Measurements from ENCODE around the gene NUDT8.
A peak's percentile ranks its signal among the peaks of the same experiment; 100 is the strongest.

Gene NUDT8

GRCh38 chr11:67646535-67647336, 17.0 kb upstream of the NUDT8 start:
- Histone ChIP-seq H3K4me1 (ENCODE audit: low read depth, poor library complexity, severe bottlenecking) (peaks cover 35% of the 10 kb centered on the region), H3K27ac (no peak overlapping the region), H3K4me2 (no peak overlapping the region)

GRCh38 chr11:67645521-67646461, 16.1 kb upstream of the NUDT8 start:
- Histone ChIP-seq H4K20me1 (ENCODE audit: insufficient read depth) (no peaks in the 10 kb centered on the region), H3K4me1 (ENCODE audit: low read depth, poor library complexity, severe bottlenecking) (peaks cover 29% of the 10 kb centered on the region), H3K27ac (no peak overlapping the region), H3K27me3 (ENCODE audit: insufficient read depth, low read depth) (no peaks in the 10 kb centered on the region), H3K79me2 (ENCODE audit: insufficient read depth, low read depth) (no peaks in the 10 kb centered on the region), H3K36me3 (ENCODE audit: insufficient read depth) (no peaks in the 10 kb centered on the region), H3K9ac (no peak overlapping the region), H2AFZ (ENCODE audit: low read depth) (no peak overlapping the region), H3K4me2 (no peak overlapping the region), H3K4me3 (IDR thresholded peaks at IDR 0.05; ENCODE audit: insufficient read depth, low read depth, low read length) (no peak overlapping the region)
- TF ChIP-seq, protein P1, sequence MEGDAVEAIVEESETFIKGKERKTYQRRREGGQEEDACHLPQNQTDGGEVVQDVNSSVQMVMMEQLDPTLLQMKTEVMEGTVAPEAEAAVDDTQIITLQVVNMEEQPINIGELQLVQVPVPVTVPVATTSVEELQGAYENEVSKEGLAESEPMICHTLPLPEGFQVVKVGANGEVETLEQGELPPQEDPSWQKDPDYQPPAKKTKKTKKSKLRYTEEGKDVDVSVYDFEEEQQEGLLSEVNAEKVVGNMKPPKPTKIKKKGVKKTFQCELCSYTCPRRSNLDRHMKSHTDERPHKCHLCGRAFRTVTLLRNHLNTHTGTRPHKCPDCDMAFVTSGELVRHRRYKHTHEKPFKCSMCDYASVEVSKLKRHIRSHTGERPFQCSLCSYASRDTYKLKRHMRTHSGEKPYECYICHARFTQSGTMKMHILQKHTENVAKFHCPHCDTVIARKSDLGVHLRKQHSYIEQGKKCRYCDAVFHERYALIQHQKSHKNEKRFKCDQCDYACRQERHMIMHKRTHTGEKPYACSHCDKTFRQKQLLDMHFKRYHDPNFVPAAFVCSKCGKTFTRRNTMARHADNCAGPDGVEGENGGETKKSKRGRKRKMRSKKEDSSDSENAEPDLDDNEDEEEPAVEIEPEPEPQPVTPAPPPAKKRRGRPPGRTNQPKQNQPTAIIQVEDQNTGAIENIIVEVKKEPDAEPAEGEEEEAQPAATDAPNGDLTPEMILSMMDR (conservative IDR thresholded peaks at IDR 0.05; ENCODE audit: low read depth, low read length) = no peak

More at GRCh38 chr11:67646535-67647336, 17.0 kb upstream of the NUDT8 start:
- no peaks in the 10 kb centered on the region for H4K20me1 ChIP-seq (ENCODE audit: insufficient read depth)
- no peak overlapping the region for H3K4me3 ChIP-seq (IDR thresholded peaks at IDR 0.05; ENCODE audit: insufficient read depth, low read depth, low read length)
- H3K79me2 ChIP-seq (ENCODE audit: insufficient read depth, low read depth) = no peaks in the 10 kb centered on the region
- no peaks in the 10 kb centered on the region for H3K27me3 ChIP-seq (ENCODE audit: insufficient read depth, low read depth)
- no peak overlapping the region for H2AFZ ChIP-seq (ENCODE audit: low read depth)
- no peak overlapping the region for H3K9ac ChIP-seq
- no peaks in the 10 kb centered on the region for H3K36me3 ChIP-seq (ENCODE audit: insufficient read depth)
- TF ChIP-seq, protein P1 (conservative IDR thresholded peaks at IDR 0.05; ENCODE audit: low read depth, low read length) = no peak

GRCh38 chr11:67644472-67645418, 15.0 kb upstream of the NUDT8 start:
- Histone ChIP-seq H3K9ac (no peak overlapping the region), H3K4me3 (IDR thresholded peaks at IDR 0.05; ENCODE audit: insufficient read depth, low read depth, low read length) (no peak overlapping the region), H3K27me3 (ENCODE audit: insufficient read depth, low read depth) (no peaks in the 10 kb centered on the region; the same call in 1 of the 2 replicates), H3K27ac (no peak overlapping the region), H2AFZ (ENCODE audit: low read depth) (no peak overlapping the region), H3K36me3 (ENCODE audit: insufficient read depth) (no peaks in the 10 kb centered on the region), H3K4me1 (ENCODE audit: low read depth, poor library complexity, severe bottlenecking) (peaks cover 24% of the 10 kb centered on the region), H4K20me1 (ENCODE audit: insufficient read depth) (no peaks in the 10 kb centered on the region), H3K79me2 (ENCODE audit: insufficient read depth, low read depth) (no peaks in the 10 kb centered on the region), H3K4me2 (no peak overlapping the region)
- TF ChIP-seq, protein P1 (conservative IDR thresholded peaks at IDR 0.05; ENCODE audit: low read depth, low read length) = no peak

DNA sequence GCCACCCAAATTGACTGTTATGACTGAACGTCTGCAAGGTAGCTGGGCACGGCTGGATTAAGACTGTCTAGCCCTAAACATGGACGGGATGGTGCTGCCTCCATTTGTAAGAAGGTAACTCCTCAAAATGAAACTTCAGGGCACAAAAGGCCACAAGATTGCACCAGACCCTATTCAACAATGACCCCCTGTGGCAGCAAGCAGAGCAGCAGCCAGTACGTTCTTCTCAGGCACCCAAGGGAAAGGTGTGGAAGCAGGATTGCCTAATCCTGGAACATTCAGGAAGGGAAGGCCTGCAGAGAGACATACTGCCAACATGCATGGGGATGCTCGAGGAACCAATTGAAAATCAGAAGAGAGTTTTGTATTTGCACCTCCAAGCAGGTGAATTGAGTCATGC, 14.3 kb upstream of the NUDT8 start:
- H3K27ac ChIP-seq = no peak overlapping the region
- no peaks in the 10 kb centered on the region for H3K36me3 ChIP-seq (ENCODE audit: insufficient read depth)
- H3K4me1 ChIP-seq (ENCODE audit: low read depth, poor library complexity, severe bottlenecking) = peaks cover 17% of the 10 kb centered on the region

More for the DNA sequence above, 14.3 kb upstream of the NUDT8 start:
- H3K27me3 ChIP-seq (ENCODE audit: insufficient read depth, low read depth) = no peaks in the 10 kb centered on the region; the same call in 1 of the 2 replicates
- H3K79me2 ChIP-seq (ENCODE audit: insufficient read depth, low read depth) = no peaks in the 10 kb centered on the region
- H3K4me3 ChIP-seq (IDR thresholded peaks at IDR 0.05; ENCODE audit: insufficient read depth, low read depth, low read length) = no peak overlapping the region
- no peaks in the 10 kb centered on the region for H4K20me1 ChIP-seq (ENCODE audit: insufficient read depth)
- no peak overlapping the region for H3K9ac ChIP-seq
- TF ChIP-seq, protein P1 (conservative IDR thresholded peaks at IDR 0.05; ENCODE audit: low read depth, low read length) = peak; percentile 37; the same call in 1 of the 2 replicates
- no peak overlapping the region for H3K4me2 ChIP-seq
- no peak overlapping the region for H2AFZ ChIP-seq (ENCODE audit: low read depth)
